Mucosa of descending colon (tissue), 3 donors: Measurements from ENCODE around the gene ZDHHC7. TPM values are rescaled to one million over a fixed set of nuclear protein-coding genes. Genes with fewer than 3 reads are reported as not detected.

Source experiments
- ATAC-seq: fragments of 200-7000 bp; cut with Tn5 transposase; one replicate; pipeline ENCODE4 v1.9.1; 2020; ENCODE audit warnings: mild to moderate bottlenecking, moderate library complexity
- DNase-seq, 3 donors: peaks; one replicate each; pipeline ENCODE4 v3.0.0-alpha.2; 2020
- H3K36me3 ChIP-seq: fragments of 200-600 bp; one replicate; pipeline ENCODE4 v1.8.0; 2021; ENCODE audit warnings: low read depth, mild to moderate bottlenecking
- H3K4me1 ChIP-seq: fragments of 200-600 bp; one replicate; pipeline ENCODE4 v1.8.0; 2021; ENCODE audit warnings: low read depth, mild to moderate bottlenecking
- H3K4me3 ChIP-seq: fragments of 200-600 bp; one replicate; pipeline ENCODE4 v1.8.0; 2021; ENCODE audit warnings: mild to moderate bottlenecking
- H3K9me3 ChIP-seq: fragments of 200-600 bp; one replicate; pipeline ENCODE4 v1.8.0; 2021; ENCODE audit warnings: mild to moderate bottlenecking
- CTCF ChIP-seq: fragments of 200-600 bp; IDR thresholded peaks from one replicate; pipeline ENCODE4 v1.8.0; 2022; ENCODE audit warnings: antibody characterized with exemption, mild to moderate bottlenecking
- intact Hi-C, 2 donors: fragments of 100-400 bp; cut with DNase I in 1 of 2; cut with micrococcal nuclease in 1 of 2; formaldehyde crosslinking; loops; one replicate each; pipeline versions ENCODE4 v1.11.0 to v1.11.1; 2022; cut with DNase I, micrococcal nuclease
- total RNA-seq, 3 donors: library from RNA; stranded (reverse); fragmentation: NEBNext Ultra II Directional in 2 of 3; extraction: Animal tissue kit (Norgen Biotek cat#: 25700) in 2 of 3; gene quantifications; one replicate each; pipeline versions ENCODE4 v1.2.1 to v1.2.4, GENCODE V29; 2021 to 2023
- donor health status: DM: no; HTN: no; CAD: no; lungs with moderate emphysema.
- donor health status: DM: no; HTN: no; CAD: no.
- donor health status: DM: no; HTN: yes; CAD: no.

ZDHHC7 gene
- total RNA-seq, 3 donors from 2014 or later, result 69.8 to 96.1 (median 78.7) TPM

- H3K4me1 ChIP-seq, result peaks cover 32% of the 10 kb centered on the region
- H3K4me3 ChIP-seq, result no peak overlapping the region
- intact Hi-C loops, result no loop called here
- no peaks in the 10 kb centered on the region for H3K9me3 ChIP-seq
- ATAC-seq (peak; percentile 17), DNase-seq (no peak)
- no peaks in the 10 kb centered on the region for H3K36me3 ChIP-seq
- TF ChIP-seq CTCF, result no peak
Measured at GRCh38 chr16:85049706-85050305, 38.5 kb upstream of the ZDHHC7 start.

GRCh38 chr16:85048921-85049562 is 37.7 kb upstream of the ZDHHC7 start:
- TF ChIP-seq CTCF, result no peak
- ATAC-seq (no peak), DNase-seq (no peak)
- H3K4me1 ChIP-seq, result peaks cover 27% of the 10 kb centered on the region
- H3K36me3 ChIP-seq, result no peaks in the 10 kb centered on the region
- no peaks in the 10 kb centered on the region for H3K9me3 ChIP-seq
- no peak overlapping the region for H3K4me3 ChIP-seq
- intact Hi-C loops, result no loop called here

- no peaks in the 10 kb centered on the region for H3K36me3 ChIP-seq
- H3K4me3 ChIP-seq, result no peak overlapping the region
- intact Hi-C loops, result no loop called here
- peaks cover 27% of the 10 kb centered on the region for H3K4me1 ChIP-seq
- no peak for TF ChIP-seq CTCF
- H3K9me3 ChIP-seq, result no peaks in the 10 kb centered on the region
- peak; percentile 90 for ATAC-seq
- peak; percentile 81 to 89 (median 86) for DNase-seq
Measured at GRCh38 chr16:85047867-85048455, 36.6 kb upstream of the ZDHHC7 start.

GRCh38 chr16:85046931-85047866 is 35.9 kb upstream of the ZDHHC7 start:
- Histone ChIP-seq H3K4me3 (no peak overlapping the region), H3K4me1 (peaks cover 27% of the 10 kb centered on the region), H3K9me3 (no peaks in the 10 kb centered on the region), H3K36me3 (no peaks in the 10 kb centered on the region)
- ATAC-seq (peak; percentile 88), DNase-seq (peak; percentile 62 to 77 (median 75))
- TF ChIP-seq CTCF, result no peak
- intact Hi-C loops, result no loop called here

- no peak for TF ChIP-seq CTCF
Measured at GRCh38 chr16:85046472-85046916, 35.2 kb upstream of the ZDHHC7 start.

More at GRCh38 chr16:85046472-85046916, 35.2 kb upstream of the ZDHHC7 start:
- Histone ChIP-seq H3K4me1 (peaks cover 27% of the 10 kb centered on the region), H3K36me3 (no peaks in the 10 kb centered on the region), H3K4me3 (no peak overlapping the region), H3K9me3 (no peaks in the 10 kb centered on the region)
- no peak for DNase-seq
- no peak for ATAC-seq
- intact Hi-C loops, result no loop called here
